Fibroblast of villous mesenchyme (primary cell): ENCODE data around the gene NUDCD2. TPM values are rescaled to one million over a fixed set of nuclear protein-coding genes. Genes with fewer than 3 reads are reported as not detected.
"Not testable (repeated sequence)": the region's sequence is repeated elsewhere in the genome, so short reads cannot be mapped to it uniquely, and the experiment has no call there.

Experiments used
- DNase-seq: peaks from one replicate; pipeline ENCODE4 v3.0.0-alpha.2; 2010; ENCODE audit warnings: low read depth
- H3K4me3 ChIP-seq: 2 replicates; pipeline ENCODE4 v1.5.1; 2011; ENCODE audit warnings: low read depth, mild to moderate bottlenecking, low read length
- total RNA-seq: library from RNA; depleted of rRNA; stranded (reverse); fragments of >200 nt; gene quantifications from 2 replicates; pipeline ENCODE4 v1.2.3, GENCODE V29; 2012
- TF ChIP-seq, protein P1 (sequence below): IDR thresholded peaks from 2 replicates; pipeline ENCODE4 v1.5.1; 2012; ENCODE audit warnings: low read depth, mild to moderate bottlenecking, low read length; ENCODE audit not compliant: insufficient read depth

The NUDCD2 gene
- total RNA-seq, 1 donor: 7.8 TPM

DNA sequence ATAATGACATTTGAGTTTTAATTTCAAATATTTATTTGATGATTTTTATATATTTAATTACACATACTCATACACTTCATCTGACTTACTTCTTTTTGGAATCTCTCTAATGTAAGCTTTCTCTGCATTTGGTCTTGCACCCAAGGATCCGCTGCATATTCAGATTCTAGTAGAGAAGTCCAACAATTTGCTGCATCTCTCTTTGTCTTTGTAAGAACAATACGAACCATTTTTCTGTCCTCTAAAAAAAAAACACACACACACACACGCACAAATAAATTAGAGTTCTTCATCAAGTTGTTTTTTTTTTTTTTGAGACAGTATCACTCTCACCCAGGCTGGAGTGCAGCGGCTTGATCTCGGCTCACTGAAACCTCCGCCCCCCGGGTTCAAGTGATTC lies 3.1 kb downstream of the NUDCD2 start:
- TF ChIP-seq, protein P1, sequence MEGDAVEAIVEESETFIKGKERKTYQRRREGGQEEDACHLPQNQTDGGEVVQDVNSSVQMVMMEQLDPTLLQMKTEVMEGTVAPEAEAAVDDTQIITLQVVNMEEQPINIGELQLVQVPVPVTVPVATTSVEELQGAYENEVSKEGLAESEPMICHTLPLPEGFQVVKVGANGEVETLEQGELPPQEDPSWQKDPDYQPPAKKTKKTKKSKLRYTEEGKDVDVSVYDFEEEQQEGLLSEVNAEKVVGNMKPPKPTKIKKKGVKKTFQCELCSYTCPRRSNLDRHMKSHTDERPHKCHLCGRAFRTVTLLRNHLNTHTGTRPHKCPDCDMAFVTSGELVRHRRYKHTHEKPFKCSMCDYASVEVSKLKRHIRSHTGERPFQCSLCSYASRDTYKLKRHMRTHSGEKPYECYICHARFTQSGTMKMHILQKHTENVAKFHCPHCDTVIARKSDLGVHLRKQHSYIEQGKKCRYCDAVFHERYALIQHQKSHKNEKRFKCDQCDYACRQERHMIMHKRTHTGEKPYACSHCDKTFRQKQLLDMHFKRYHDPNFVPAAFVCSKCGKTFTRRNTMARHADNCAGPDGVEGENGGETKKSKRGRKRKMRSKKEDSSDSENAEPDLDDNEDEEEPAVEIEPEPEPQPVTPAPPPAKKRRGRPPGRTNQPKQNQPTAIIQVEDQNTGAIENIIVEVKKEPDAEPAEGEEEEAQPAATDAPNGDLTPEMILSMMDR: no peak
- no peak for DNase-seq
- H3K4me3 ChIP-seq: no peak overlapping the region

DNA sequence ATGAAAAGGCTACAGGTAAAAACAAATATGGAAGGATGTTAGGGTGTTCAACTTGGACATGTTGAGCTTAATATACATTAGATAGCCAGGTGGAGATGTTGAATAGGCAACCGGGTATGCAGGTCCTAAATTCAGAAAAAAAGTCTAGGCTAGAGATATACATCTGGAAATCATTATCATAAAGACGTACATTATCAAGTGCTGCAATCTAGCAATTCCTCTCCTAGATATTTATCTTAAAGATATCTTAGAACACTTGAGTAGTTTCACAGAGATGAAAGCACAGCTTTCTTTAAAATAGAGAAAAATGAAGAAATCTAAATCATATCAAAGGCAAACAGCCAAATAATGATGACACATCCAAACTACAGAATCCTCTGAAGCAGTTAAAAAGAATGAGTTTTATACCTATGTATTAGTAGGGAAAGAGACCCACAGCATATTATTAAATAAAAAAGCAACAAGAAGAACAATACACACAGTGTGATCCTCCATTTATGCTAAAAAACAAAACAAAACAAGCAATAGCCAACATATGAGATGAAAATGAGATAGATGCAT lies 3.8 kb downstream of the NUDCD2 start:
- no peak for DNase-seq
- no peak overlapping the region for H3K4me3 ChIP-seq
- TF ChIP-seq, protein P1: no peak

DNA sequence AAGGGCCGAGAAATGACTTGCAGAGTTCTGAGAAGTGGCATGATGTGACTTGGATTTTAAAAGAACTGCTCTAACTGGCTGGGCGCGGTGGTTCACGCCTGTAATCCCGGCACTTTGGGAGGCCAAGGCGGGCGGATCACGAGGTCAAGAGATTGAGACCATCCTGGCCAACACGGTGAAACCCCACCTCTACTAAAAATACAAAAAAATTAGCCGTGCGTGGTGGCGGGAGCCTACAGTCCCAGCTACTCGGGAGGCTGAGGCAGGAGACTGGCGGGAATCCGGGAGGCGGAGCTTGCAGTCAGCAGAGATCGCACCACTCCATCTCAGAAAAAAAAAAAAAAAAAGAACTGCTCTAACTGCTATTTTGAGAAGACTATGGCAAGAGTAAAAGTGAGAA lies 4.5 kb downstream of the NUDCD2 start:
- not testable (repeated sequence) for H3K4me3 ChIP-seq, DNase-seq

DNA sequence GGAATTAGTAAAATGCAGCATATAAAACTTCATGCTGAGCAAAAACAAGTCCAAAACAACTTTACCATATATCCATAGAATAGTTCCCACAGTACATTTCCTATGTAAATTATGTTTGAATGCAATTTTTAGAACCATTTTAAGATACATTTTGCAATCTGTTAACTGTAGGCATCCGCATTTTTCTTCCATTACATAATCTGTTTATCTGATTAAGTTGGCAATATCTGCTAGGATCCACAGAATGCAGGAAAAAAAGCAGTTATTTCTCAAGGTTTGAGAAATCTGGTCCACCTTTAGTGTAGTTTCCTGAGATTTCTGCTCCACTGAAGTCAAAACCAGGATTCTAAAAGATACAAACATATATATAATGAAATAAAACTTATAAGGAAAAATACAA lies 6.2 kb downstream of the NUDCD2 start:
- TF ChIP-seq, protein P1: no peak
- DNase-seq: peak; percentile 70
- H3K4me3 ChIP-seq: no peak overlapping the region

DNA sequence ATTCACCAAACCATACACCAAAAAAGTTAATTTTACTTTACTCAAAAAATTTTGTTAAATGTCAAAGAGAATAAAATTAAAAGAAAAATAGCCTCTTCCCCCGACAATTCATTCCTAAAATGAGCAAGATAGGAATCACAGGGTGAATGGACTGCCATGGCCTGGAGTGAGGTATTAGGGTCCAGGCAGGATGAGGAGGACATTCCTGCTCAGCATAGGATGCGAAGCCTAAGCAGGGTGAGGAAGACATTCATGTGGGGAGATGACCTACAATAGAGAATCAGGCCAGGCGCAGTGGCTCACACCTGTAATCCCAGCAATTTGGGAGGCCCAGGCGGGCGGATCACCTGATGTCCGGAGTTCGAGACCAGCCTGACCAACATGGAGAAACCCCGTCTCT lies 8.4 kb downstream of the NUDCD2 start:
- TF ChIP-seq, protein P1: no peak
- H3K4me3 ChIP-seq: no peak overlapping the region
- DNase-seq: no peak

DNA sequence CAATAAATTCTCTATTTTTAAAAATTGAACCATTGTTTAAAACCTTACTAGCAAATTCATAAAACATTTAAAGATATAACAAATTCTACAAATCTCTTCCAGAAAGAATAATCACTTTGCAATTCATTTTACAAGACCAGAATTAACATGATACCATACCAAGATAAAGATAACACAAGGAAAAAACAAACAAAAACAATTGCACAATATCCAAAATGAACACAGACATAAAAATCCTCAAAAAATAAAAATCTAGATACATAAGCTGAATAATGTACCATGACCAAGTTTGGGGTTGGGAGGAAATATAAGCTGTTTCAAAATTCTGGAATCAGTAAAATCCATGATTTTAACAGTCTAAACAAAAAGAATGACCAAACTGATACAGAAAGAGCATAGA lies 11.4 kb downstream of the NUDCD2 start:
- no peak overlapping the region for H3K4me3 ChIP-seq
- TF ChIP-seq, protein P1: no peak
- no peak for DNase-seq

DNA sequence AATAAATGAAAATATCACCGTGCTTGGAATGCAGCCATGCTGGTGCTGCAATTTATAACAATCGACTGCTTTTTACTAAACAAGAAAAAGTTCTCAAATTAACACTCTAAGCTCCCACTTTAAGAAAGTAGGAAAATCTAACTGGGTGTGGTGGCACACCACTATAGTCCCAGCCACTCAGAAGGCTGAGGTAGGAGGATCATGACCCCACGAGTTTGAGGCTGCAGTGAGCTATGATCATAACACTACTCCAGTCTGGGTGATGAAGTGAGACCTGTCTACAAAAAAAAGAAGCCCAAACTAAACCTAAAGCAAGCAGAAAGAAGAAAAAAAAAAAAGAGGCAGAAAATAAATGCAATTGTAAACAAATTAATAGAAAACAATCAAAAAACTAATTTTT lies 12.0 kb downstream of the NUDCD2 start:
- no peak overlapping the region for H3K4me3 ChIP-seq

More for the DNA sequence above, 12.0 kb downstream of the NUDCD2 start:
- TF ChIP-seq, protein P1: no peak
- DNase-seq: no peak
